Measurements from ENCODE around the gene QDPR.
A peak's percentile ranks its signal among the peaks of the same experiment; 100 is the strongest.

The QDPR gene

DNA sequence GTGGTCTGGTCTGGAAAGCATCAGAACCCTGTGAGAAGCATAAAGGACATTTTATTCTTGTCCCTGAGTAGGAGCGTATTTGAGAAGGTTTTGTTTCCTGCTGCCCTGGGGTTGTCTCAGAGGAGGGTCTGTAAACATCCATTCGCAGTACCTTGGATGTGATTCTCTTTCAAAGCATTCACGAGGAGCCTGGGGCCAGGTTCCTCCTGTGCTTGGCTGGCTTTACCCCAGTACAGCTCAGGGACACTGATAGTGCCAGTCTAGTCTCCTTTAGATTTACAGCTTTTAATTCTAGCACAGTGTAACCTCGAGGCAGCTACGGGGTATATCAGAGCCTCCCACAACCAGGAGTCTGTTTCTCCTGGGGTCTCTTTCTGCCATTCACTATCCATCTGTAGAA, 5.8 kb upstream of the QDPR start:
- TF ChIP-seq, protein P1, sequence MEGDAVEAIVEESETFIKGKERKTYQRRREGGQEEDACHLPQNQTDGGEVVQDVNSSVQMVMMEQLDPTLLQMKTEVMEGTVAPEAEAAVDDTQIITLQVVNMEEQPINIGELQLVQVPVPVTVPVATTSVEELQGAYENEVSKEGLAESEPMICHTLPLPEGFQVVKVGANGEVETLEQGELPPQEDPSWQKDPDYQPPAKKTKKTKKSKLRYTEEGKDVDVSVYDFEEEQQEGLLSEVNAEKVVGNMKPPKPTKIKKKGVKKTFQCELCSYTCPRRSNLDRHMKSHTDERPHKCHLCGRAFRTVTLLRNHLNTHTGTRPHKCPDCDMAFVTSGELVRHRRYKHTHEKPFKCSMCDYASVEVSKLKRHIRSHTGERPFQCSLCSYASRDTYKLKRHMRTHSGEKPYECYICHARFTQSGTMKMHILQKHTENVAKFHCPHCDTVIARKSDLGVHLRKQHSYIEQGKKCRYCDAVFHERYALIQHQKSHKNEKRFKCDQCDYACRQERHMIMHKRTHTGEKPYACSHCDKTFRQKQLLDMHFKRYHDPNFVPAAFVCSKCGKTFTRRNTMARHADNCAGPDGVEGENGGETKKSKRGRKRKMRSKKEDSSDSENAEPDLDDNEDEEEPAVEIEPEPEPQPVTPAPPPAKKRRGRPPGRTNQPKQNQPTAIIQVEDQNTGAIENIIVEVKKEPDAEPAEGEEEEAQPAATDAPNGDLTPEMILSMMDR (IDR thresholded peaks at IDR 0.05; ENCODE audit: extremely low read depth, insufficient read depth, missing control alignments): no peak
- DNase-seq (ENCODE audit: low spot score): no peak
- in situ Hi-C loops (cut with MboI; ENCODE audit: low pct_unique_long_range_greater_than_20kb, low sequenced_read_pairs, unreplicated experiment): no loop called here

DNA sequence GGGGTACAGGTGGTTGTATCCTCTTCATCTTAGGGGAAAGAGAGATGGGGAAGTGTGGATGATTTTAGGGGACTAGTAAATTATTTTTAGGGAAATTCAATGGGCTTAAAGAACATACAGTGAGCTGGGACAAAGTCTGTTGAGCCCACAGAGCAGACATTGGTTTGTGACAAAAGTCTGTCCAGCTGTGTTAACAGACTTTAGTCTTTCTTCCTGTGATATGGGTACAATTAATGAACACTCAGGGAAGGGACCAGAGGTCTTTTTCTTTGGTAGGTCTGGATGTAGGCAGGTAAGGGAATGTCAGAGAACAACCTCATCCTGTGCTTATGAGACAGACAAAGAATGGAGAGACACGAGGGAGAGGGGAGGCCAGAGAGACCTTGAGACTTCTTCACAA, 5.1 kb upstream of the QDPR start:
- in situ Hi-C loops (cut with MboI; ENCODE audit: low pct_unique_long_range_greater_than_20kb, low sequenced_read_pairs, unreplicated experiment): no loop called here
- no peak for DNase-seq (ENCODE audit: low spot score)
- TF ChIP-seq, protein P1 (IDR thresholded peaks at IDR 0.05; ENCODE audit: extremely low read depth, insufficient read depth, missing control alignments): no peak

DNA sequence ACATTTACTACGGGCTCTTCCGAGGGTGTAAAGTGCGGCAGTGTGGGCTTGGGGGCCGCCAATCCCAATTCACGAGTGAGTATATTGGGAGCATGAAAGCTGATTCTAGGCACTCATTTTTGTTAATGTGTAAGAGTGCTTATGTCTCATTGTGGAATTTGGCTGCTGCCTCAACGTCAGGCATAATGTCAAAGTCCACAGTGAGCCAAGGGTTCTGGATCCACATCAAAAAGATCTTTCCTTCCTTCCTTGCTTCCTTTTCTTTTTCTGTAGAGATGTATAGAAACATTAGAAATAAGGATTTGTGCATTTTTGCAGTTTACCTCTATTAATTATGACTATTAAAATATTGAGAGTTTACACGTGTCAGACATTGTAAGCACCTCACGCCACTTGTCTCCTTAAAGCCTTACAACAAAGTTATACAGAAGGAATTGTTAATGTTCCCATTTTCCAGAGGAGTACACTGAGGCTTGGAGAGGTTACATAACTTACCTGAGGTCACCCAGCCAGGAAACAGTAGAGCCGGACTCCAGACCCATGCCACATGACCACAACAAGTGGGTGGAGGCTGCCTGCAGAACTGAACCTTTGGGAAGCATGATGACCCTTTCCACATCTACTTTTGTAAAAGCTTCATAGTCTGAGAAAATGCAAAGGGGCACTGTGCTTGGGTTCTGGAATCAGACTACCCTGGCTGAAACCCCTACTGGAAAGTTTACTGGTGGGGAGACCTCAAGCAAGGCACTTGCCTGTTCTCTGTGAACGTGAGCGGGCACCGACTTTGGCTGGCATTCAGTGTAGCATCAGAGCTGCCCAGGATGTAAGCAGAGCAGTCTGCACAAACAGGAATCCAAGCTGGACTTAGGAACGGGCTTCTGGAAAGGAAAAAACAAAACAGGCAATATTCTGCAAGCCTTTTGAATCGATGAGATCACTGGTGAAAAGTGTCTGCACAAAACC, 3.8 kb upstream of the QDPR start:
- DNase-seq (ENCODE audit: low spot score): no peak
- TF ChIP-seq, protein P1 (IDR thresholded peaks at IDR 0.05; ENCODE audit: extremely low read depth, insufficient read depth, missing control alignments): no peak
- in situ Hi-C loops (cut with MboI; ENCODE audit: low pct_unique_long_range_greater_than_20kb, low sequenced_read_pairs, unreplicated experiment): no loop called here

DNA sequence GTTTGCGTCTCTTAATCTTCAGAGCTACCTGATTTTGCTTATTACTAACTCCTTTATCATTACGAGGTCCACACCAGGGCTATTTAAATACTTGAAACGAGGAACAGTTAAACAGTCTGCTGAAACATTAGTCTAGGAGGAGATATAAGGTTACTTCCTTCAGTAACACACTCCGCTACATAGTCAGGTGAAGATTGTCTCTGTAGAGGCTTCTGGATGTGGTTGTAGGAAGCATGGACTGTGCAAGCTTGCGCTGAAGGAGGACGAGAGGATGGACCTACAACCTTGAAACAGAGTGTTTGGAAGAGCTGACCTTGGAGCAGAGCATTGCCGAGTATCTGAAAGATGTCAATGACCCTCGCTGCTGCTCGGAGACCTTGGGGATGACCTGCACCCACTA, 3.0 kb upstream of the QDPR start, which contains the start of gene CLRN2:
Gene CLRN2 (plus strand): TSS at position 301 of the 400 bp plus-strand sequence. CDS start 102 bp downstream, outside the sequence.
- TF ChIP-seq, protein P1 (IDR thresholded peaks at IDR 0.05; ENCODE audit: extremely low read depth, insufficient read depth, missing control alignments): no peak
- DNase-seq (ENCODE audit: low spot score): no peak
- in situ Hi-C loops (cut with MboI; ENCODE audit: low pct_unique_long_range_greater_than_20kb, low sequenced_read_pairs, unreplicated experiment): no loop called here

DNA sequence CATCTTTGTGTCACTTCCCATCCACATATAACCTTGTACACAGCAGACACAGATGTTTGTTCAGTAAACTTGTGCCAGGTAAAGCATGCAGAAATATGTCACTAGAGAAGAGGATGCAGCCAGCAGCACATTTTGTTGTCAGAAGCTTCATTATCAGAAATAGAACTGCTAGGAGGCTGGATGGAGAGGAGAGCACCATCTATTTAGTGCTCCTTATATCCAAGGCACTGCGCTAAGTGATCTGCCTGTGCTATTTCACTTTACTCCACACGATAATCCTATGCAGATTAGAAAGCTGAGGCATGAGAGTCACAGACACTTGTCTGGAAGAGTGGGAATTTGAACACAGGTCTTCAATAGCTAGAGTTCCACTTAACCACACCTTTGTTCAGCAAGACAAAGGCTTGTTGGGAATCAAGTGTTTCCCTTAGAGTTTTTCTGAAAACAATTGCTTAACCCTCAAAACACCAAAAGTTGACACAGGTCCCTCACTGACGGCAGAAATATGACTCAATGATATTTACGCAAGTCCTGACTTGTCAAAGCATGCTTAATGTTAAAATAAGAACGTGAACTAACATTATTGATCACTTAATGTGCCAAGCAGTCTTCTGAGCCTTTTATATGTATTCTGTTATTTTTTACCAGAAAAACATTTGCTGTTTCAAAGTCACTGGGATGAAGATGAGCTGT, 1.2 kb upstream of the QDPR start:
- TF ChIP-seq, protein P1 (IDR thresholded peaks at IDR 0.05; ENCODE audit: extremely low read depth, insufficient read depth, missing control alignments): no peak
- DNase-seq (ENCODE audit: low spot score): no peak
- in situ Hi-C loops (cut with MboI; ENCODE audit: low pct_unique_long_range_greater_than_20kb, low sequenced_read_pairs, unreplicated experiment): no loop called here

DNA sequence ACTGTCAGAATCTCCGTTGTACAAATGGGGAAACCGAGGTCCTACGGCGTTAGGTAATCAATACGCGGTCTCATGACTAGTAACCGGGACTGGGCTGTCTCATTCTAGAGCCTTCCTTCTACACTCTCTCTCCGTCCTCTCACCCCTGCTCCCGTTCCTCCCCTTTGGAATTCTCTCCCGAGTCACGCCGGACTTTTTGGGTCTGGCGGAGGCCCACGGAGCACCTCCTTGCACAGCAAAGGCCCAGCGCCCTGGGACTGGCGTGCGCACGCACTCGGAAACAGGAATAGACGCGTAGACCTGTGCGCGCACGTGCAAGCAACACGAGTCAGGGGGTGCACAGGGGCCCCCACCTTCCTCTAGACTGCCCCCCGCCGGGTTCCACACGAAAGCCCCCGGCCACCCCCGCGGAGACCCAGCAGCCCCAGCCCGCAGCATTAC, 361 bp downstream of the QDPR start:
- peak; percentile 48 for DNase-seq (ENCODE audit: low spot score)
- TF ChIP-seq, protein P1 (IDR thresholded peaks at IDR 0.05; ENCODE audit: extremely low read depth, insufficient read depth, missing control alignments): no peak
- in situ Hi-C loops (cut with MboI; ENCODE audit: low pct_unique_long_range_greater_than_20kb, low sequenced_read_pairs, unreplicated experiment): no loop called here

All from GM13977 (cell line).